Activated CD4-positive, CD25-positive, alpha-beta regulatory T cell treated with anti-CD3 and anti-CD28 coated beads, Interleukin-2, amount 50 U/mL, for 24 hours (primary cell): ENCODE data around the gene MRPS22.
"Not testable (repeated sequence)": the region's sequence is repeated elsewhere in the genome, so short reads cannot be mapped to it uniquely, and the experiment has no call there.

ENCODE experiments used
- ATAC-seq, 2 donors: fragments of 150-1000 bp; cut with Tn5 transposase; one replicate each; pipeline ENCODE4 v1.10.0; 2021; ENCODE audit warnings: mild to moderate bottlenecking in 1 of 2, moderate library complexity in 1 of 2

Gene MRPS22

DNA sequence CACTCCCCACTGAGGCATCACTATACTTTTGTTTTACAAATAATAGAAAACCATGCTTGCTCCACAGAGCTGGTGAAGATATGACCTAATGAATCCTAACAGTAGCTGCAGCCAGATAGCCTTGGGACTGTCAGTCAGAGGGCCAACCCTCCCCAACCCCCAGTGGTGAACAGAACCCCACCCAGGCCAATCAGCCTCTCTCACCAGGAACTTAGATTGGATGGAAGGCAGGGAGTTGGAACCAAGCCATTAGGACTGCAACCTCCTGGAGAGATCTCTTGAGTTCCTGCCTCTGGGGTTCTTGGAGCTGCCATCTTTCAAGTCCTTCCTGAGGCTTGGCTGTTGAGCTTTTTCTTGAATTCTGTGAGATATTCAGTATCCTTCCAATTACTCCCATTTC is 3.0 kb upstream of the MRPS22 start:
- ATAC-seq = no peak

DNA sequence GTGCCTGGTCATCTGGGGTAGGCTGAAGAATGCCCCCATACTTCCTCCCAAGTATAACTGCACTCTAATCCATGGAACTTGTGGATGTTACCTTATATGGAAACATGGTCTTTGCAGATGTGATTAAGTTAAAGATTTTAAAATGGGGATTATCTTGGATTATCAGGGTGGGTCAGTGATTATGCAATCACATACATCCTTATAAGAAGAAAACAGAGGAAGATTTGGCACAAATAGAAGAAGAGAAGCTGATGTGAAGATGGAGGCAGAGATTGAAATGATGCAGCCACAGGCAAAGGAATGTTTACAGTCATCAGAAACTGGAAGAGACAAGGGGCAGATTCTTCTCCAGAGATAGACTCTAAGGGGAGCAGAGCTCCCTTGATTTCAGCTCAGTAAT is 1.8 kb upstream of the MRPS22 start:
- ATAC-seq = no peak

DNA sequence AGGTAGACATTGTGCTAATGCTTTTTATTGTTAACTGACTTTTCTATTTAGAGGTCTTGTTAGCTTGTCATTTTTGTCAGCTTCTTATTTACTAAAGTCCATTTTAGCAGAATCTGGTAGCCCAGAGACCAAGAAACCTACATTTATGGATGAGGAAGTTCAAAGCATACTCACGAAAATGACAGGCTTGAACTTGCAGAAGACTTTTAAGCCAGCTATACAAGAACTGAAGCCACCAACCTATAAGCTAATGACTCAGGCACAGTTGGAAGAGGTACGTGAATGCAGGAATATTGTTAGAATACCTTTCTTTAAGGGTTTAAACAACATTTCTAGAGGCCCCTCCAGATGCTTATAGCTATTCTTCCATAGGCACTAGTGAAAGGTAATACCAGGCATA is 3.0 kb downstream of the MRPS22 start:
- ATAC-seq = no peak

DNA sequence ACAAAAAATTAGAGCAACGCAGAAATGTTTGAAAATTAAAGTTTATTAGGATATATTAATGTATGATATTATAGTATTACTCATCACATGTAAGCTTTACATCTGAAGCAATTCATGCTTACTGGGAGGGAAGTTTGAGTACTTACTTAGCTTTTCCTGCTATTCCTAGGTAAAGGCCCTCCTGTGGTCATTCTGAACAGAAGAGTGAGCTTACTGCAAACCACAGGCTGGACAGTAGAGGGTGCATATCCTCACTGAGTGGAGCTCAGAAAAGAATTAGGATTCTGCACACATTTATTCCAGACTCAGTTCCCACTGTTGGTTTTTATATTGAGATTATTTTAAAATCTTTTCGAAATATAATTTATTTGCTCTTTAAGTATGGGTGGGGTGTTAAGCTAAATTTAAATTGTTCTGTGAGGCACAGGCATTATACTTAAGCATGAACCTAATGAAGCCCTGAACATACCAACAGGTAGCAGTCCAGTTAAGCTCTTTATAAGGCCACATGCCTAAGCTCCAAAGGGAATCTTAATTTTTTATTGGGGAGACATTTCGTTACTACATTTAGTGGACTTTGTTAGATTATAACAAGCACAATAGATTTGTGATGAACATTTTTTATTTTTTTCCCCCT is 10.2 kb downstream of the MRPS22 start:
- ATAC-seq = no peak

DNA sequence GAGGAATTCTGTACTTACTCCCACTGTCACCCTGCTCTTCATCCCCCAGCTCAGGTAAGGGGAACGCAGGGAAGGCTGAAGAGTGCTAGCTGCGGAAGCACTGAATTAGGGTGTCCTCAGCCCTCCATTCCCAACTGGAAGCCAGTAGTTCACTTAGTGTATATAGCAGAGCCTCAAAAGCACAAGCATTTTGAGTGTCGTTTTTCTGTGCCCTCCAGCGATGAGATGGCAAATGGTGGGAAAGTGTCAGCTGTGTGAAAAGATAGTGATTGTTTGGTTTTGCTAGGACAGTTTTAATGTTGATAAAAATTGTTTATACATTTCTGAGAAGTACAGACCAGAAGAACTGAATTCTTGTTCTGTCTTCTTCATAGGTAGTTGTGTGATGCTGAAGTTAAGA is 10.8 kb downstream of the MRPS22 start:
- ATAC-seq = no peak

DNA sequence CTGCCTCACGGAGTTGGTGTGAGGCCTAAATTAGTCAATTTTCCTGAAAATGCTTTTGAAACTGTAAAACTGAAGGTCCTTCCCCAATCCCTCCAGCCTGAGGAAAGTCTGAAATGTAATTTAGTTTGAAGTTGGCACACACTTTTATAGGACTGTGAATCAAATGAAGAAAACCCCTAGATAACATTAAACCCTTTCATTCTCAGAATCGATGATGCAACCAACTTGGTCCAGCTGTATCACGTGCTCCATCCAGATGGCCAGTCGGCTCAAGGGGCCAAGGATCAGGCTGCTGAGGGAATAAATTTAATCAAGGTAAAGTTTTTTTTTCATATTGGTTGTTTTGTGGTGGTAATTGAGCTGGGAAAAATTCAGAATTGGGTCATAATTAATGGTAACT is 11.7 kb downstream of the MRPS22 start:
- no peak for ATAC-seq

DNA sequence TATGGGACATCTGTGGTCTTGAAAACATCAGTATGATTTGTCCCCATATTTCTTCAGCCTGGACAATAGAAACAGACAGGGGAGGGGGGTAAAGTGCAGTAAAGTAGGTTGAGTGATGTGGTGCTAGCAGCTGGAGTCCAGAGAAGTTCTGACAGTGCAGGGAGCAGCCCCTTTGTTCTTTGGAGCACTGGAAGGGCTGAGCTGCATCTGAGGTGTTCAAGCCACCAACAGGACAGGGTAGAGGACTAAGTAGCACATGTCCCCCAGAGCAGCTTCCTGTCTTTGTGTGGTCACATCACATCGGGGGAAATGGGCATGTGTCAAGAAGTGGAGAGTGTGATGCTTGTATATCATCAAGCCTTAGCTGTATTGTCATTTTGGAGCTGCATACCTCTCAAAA is 12.1 kb downstream of the MRPS22 start:
- no peak for ATAC-seq

DNA sequence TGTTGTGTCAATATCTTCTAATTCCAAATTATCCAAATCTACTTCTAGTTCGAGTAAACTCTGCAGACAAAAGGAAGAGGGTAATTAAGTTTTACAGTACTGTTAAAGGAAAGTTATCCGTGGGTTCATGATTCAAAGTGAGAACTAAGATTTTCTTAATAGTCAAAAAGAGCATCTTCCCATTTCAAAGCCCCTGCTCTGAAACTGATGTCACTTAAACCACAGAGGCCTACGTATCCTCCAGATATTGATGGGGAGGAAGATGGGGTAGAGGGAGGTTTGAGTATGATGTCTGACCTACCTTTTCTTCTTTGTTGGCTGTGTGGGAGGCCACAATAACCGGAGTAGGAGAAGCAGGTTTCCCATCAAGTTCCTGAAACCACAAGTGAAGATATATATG is 14.1 kb downstream of the MRPS22 start:
- ATAC-seq = peak in 1 of 2 donors; percentile 90

DNA sequence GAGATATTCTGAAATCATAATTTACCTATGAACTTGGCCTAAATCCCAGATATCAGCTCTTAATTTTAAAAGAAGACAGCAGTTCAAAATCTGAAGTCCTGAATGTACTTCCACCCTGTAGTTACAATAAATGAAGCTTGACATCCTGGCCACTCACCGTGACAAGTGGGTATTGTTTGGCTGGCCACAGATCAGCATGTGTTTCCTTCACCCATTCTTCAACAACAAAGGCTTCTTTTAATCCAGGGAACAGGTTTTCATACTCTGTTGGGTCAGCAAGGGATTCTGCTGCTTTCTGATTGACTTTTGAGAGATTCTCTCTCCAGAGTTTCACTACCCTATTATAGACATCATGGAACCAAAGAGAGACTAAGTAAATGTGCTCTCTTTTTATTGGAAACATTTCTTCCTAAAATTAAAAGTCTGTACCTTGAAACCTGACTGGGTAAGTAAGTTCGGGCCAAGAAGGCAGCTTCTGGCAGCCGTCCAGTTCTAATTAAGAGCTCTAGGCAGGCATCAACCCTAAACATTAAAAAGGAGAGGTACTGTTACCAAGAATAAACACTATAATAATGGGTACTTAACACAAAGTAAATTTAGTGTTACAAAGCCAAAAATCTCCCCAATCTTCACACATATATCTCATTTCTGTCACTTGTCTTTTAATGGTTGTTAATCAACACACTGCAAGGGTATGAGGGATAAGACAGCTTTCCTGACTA is 15.2 kb downstream of the MRPS22 start:
- no peak for ATAC-seq

DNA sequence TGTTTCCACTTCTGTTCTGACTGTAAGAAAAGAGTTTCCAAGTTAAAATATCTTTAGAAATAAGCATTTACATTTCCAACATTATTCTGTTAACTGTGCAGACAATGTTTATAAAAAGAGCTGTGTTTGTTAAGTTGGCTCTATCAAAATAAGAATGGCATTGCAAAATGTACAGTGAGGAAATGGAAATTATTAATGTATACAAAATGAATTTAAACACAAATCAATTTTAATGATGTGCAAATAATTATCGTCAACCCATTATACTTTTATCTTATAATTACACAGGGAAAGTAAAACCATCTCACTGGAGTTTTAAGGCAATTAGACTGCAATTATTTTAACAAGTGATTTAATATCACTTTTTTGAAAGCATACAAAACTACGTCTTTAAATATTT is 17.5 kb downstream of the MRPS22 start:
- ATAC-seq = no peak

DNA sequence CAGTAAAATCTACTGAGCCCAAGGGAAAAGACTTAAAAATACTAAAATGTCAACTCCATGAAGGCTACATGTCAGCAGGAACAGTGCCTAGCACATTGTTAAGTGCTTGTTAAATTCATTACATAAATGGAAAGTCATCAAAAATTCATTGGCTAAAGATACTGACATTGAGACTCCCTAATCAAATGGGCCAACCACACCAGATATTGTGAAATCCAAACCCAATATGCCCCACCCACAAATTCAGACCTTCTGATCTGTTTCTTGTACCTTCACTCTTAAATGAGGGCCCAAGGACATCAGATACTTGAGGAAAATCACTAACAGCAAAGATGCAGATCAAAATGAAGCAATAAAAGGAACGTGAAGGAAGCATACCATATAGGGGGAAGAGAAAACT is 20.7 kb downstream of the MRPS22 start:
- no peak for ATAC-seq

DNA sequence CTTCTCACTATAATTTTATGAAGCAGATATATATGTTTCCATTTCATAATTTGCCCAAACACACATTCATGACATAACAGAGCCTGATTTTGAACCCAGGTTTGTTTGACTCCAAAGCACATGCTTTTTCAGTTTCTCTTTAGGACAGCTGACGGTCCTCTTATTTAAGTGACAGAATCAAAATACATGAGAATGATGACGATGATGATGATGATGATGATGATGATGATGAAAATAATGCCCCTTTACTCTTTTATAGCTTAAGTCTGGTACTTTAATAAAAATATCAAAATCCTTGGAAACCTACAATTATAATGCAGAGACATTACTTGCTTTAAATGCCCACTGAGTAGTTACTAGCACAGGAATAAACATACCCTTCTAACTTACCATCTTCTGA is 30.3 kb downstream of the MRPS22 start:
- no peak for ATAC-seq

DNA sequence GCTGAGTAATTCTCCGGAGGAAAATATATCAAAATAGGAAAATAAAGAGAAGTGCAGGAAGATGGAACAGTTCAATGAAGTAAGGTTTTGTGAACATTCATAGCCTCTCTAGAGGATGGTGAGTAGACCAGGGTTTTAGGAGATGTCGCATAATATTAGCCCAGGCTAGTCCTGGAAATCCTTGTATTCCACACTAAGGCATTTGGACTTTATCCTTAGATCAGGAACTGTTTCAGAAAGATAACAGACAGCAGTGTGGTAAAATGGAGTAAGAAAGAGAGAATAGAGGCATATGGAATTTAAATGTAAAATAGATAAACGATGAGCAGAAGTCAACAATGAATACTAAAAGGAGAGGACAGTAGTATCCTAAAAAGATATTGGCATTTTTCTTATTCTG is 33.6 kb downstream of the MRPS22 start:
- no peak for ATAC-seq

DNA sequence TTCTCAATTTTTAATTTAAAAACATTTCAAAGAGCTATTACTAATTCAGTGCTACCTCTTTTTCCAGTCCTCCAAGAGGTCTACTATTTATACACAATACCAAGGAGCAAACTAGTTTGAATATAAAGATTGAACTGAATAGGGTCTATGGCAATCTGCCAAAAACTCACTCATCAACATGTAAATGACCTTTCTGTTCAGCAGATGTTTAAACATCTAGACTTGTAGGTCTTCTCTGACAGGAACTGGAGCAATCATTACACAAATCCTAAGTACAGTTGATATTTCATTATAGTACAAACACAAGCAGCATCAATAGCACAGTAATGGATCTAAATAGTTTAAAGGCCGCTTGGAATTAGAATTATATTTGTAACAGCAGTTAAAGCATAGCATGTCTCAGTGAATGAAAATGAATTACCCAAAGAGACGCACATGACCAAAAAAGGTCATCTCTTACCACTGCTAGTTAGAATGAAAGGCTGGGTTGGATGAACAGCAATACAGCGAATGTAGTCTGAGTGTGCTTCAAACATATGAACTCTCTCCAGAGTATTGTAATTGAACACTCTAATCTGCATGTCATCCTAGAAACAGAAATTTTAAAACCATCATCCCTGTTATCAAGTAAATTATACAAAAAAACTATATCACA is 34.9 kb downstream of the MRPS22 start:
- ATAC-seq = no peak

DNA sequence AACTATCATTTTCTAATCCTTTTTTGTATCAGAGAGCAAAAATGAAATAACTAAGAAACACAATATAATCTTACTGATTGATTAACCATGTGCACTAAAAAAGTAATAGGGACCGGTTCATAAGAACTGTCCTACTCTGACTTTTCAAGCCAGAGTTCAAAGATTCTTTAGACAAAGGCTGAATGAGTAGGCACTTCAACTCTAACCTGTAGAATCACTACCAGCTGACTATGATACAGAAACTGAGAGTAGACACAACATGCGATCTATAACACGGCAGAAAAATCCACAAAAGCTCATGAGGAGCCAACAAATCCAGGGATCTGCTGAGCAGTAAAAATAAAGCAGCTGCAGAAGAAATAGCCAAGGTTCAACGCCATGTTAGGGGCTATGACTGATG is 36.8 kb downstream of the MRPS22 start:
- no peak for ATAC-seq

DNA sequence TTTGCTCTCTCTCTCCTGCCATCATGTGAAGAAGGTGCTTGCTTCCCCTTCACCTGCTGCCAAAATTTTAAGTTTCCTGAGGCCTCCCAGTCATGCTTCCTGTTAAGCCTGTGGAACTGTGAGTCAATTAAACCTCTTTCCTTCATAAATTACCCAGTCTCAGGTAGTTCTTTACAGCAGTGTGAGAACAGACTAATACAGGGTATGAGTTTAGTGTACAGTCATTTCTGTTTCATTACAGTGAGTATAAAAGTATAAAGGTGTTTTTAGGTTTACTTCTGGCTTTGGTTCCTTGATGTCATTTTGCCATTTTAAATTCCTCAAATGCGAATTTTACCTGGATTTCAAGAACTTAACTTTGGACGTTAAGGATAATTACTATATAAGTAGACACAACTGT is 38.5 kb downstream of the MRPS22 start:
- not testable (repeated sequence) for ATAC-seq

DNA sequence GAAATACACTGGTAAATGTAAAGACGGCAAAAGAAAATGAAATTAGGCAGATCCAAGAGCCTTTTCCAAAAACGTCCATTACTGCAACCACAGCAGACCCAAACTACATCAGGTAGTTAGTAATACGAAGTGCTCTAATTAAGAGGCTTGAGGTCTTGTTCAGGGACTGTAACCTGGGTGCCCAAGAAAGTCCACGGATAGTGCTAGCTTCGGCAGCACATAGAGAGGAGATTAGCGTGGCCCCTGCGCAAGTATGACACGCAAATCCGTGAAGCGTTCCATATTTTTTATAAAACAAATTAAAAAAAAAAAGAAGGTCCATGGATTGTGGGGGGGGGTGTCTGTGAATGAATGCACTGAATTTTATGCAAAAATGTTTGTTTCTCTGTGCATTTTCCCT is 44.3 kb downstream of the MRPS22 start:
- no peak for ATAC-seq

DNA sequence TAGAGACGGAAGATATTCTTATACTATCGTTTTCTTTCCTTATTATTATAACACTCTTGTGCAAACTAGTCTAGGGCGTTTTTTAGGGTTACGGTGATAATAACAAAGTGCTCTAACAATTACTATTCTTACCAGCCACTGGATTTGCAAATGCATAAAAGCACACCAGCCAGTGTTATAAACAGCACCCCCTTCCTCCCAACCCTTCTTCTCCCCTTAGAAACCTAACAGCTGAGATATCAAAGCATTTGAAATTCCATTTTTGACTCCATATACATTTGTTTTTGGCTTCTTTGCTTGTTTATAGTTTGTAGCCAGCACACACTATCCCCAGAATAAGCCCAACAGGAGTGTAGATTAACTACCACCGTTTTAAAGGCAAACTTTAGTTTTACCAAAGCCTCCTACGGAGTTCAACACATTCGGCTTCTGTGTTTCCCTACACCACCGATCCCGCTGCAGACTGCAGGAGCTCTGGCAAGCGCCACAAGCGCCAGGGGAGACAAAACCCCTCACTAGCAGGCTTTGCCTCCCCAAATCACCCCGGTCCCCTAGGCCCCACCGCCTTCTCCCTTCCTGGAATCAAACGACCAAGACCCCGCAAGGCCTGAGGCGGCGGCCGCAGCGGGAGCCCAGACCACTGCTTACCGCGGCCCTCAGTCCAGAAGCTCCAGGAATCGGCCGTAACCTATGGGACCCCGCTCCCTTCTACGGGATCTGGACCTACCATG is 45.2 kb downstream of the MRPS22 start:
- ATAC-seq = peak; percentile 18 to 27

DNA sequence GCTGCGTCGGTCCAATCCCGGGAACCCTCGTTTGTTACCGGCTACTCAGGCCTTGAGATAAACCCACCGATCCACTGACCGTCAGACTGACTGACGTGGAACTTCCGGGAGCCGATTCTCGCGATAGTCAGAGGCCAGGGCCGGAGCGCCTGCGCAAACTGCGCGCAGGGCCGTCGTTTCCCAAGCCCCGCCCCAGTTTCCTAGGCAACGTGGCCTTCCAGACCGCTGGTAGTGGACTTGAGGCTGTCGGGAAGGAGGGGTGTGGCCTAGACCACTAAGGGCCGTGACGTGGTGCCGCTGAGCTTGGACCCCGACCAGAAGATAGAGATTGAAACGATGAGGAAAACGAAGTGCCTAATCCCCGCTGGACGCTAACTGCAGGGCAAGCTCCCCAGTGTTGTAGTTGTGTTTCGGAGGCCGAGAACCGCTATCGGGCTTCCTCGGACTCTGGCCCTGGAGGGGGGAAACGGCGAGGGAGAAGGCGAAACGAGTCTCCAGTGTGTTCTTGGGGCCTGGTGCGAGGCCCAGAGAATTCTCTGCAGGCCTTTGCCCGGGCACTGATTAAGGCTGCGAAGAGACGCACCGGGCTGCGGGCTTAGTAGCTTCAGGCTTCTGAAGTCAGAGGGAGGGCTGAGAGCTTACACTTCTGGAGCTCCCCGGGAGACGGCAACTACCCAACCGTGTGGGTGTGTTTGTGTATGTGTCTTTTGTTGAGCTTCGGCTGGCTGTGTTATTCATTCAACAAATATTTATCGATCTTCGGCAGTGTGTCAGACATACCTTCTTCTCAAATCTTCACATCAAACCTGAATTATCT is 45.9 kb downstream of the MRPS22 start, which contains the start of gene COPB2:
Gene COPB2, minus strand, starts transcription at position 96 of the 817 bp plus-strand sequence. CDS start 97 bp downstream, outside the sequence.
- ATAC-seq = peak; percentile 93 to 96

DNA sequence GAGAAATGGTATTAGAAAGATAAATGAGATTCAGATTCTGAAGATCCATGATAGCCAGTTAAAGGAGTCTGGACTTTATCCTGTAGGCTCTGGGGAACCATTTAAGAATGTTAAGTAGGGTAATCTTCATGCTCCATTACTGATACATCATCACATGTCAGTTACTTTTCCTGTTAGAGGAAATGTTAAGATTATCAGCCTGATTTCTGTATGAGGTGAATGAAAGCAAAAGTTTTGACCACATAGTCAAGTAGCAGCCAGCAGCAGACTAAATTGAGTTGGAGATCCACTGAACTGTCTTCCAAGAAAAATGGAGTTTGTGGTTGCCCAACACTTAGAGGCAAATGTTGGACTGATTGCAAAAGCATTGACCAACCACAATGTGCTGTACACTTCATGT is 50.3 kb downstream of the MRPS22 start:
- ATAC-seq = no peak

DNA sequence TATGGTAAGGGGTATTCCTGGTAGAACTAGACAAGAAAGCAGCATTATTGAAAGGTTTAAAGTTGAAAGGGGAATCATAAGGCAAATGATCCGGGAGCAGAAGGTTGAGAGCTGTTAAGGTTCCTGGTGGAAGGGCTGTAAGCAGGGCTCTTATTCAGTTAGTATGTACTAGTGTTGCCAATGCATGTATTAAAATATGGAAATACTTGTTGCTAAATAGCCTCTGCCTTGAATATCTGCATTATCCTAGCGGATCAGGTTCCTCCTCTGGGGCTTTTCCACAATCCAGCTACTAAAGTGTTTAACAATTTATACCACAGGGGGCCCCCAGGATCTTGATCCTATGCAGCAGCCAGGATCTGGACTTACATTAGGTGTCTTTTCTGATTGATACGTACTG is 52.9 kb downstream of the MRPS22 start:
- no peak for ATAC-seq

DNA sequence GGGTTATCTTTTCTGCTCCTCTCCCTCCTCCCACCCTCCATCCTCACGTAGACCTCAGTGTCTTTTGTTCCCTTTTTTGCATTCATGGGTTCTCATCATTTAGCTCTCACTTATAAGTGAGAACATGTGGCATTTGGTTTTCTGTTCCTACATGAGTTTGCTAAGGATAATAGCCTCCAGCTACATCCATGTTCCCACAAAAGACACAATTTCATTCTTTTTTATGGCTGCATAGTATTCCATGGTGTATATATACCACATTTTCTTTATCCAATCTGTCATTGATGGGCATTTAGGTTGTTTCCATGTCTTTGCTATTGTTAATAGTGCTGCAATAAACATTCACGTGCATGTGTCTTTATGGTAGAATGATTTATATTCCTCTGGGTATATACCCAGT is 57.3 kb downstream of the MRPS22 start:
- not testable (repeated sequence) for ATAC-seq
